ENCODE results near the gene CPSF7.
"Not testable (repeated sequence)": the region's sequence is repeated elsewhere in the genome, so short reads cannot be mapped to it uniquely, and the experiment has no call there.

CPSF7 gene, protein sequence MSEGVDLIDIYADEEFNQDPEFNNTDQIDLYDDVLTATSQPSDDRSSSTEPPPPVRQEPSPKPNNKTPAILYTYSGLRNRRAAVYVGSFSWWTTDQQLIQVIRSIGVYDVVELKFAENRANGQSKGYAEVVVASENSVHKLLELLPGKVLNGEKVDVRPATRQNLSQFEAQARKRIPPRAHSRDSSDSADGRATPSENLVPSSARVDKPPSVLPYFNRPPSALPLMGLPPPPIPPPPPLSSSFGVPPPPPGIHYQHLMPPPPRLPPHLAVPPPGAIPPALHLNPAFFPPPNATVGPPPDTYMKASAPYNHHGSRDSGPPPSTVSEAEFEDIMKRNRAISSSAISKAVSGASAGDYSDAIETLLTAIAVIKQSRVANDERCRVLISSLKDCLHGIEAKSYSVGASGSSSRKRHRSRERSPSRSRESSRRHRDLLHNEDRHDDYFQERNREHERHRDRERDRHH

DNA sequence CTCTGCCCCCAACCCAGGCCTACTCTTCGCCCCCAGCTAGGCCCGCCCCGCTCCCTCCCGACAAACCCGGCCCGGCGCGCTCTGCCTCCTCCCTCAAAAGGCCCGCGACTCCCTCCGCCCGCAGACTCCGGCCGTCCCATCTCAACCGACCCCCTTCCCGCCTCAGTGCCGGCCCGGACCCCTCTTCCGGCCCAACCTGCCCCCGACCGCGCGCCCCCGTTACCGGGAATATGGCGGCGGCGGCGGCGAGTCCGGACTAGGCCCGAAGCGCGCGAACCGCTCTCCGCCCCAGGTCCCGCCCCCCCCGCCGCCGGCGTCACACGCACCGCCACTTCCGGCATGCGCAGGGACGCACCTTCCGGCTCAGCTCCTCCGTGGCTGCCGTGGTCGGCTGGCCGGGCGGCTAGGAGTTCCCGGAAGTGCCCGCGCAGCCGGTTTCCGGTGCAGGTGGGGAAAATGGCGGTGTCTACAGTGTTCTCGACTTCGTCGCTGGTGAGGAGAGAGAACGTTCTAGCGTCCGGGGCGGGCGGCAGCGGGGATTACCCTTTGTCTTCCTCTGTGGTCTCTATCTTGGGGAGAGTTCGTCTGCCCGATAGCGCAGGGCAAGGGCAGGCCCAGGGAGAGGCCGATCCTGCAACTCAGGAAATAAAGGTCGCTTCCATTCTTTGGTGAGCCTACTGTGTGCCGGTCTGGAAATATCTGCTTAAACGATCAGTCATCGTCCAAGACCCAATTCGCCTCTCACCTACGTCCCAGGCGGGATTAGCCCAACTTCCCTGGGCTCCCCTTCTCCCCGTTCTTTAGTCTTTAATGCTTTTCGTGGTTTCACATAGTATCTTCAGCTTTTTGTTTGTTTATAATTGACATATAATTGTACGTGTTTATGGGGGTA is at the start of gene CPSF7, which contains the start of gene SDHAF2:
Gene CPSF7 (minus strand): TSS at position 285 of the 892 bp plus-strand sequence. CDS start 740 bp downstream, outside the sequence.
Gene SDHAF2 (plus strand): TSS at position 434 of the 892 bp plus-strand sequence. CDS start 23 bp downstream, at position 457.
- peak; percentile 97 for DNase-seq

GRCh38 chr11:61477727-61478148 is 48.0 kb upstream of the CPSF7 start:
- no peak for DNase-seq

GRCh38 chr11:61477126-61477525 is 47.4 kb upstream of the CPSF7 start:
- no peak for DNase-seq

GRCh38 chr11:61476371-61476770 is 46.6 kb upstream of the CPSF7 start:
- no peak for DNase-seq

- no peak for DNase-seq
Measured at GRCh38 chr11:61475433-61475832, 45.7 kb upstream of the CPSF7 start.

- no peak for DNase-seq
Measured at GRCh38 chr11:61474013-61474643, 44.4 kb upstream of the CPSF7 start.

DNA sequence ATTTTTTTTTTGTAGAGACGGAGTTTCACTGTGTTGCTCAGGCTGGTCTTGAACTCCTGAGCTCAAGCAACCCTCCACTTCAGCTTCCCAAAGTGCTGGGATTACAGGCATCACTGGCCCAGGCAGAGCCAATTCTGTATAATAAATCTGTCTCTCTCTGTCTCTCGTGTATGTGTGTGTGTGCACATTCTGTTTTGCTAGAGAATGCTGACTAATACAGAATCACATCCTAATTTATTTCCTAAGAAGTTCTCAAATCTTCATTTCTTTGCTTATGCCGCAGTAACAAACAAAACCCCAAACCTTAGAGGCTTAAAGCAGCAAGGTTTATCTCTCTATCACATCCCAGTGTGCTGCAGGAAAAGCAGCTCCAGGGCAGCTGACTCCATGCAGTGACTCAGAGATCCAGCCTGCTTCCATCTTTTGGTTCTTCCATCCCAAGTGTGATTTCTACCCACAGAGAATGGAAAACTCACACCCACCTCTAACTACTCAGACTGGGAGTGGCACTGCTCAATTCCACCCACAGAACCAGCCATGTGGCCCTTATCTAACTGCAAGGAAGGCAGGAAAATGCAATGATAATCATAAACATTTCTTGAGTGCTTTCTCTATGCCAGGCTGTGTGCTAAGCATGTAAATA is 43.7 kb upstream of the CPSF7 start:
- no peak for DNase-seq

DNA sequence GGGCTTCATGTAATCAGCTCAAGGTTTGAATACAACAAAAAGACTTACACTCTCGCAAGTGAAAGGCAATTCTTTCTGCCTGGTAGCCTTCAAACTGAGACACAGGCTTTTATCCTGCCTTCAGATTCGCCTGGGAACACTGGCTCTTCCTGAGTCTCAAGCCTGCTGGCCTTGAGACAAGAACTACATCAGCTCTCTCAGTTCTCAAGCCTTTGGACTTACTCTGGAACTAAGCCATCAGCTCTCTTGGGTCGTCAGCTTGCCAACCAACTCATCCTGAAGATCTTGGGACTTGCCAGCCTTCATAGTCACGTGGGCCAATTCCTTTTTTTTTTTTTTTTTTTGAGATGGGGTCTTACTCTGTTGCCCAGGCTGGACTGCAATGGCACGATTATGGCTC is 43.1 kb upstream of the CPSF7 start:
- no peak for DNase-seq

- DNase-seq = no peak
Measured at GRCh38 chr11:61472282-61472681, 42.5 kb upstream of the CPSF7 start.

GRCh38 chr11:61468002-61468401 is 38.2 kb upstream of the CPSF7 start:
- DNase-seq = no peak

- DNase-seq = not testable (repeated sequence)
Measured at GRCh38 chr11:61467602-61468001, 37.8 kb upstream of the CPSF7 start.

- no peak for DNase-seq
Measured at GRCh38 chr11:61460986-61461385, 31.2 kb upstream of the CPSF7 start.

DNA sequence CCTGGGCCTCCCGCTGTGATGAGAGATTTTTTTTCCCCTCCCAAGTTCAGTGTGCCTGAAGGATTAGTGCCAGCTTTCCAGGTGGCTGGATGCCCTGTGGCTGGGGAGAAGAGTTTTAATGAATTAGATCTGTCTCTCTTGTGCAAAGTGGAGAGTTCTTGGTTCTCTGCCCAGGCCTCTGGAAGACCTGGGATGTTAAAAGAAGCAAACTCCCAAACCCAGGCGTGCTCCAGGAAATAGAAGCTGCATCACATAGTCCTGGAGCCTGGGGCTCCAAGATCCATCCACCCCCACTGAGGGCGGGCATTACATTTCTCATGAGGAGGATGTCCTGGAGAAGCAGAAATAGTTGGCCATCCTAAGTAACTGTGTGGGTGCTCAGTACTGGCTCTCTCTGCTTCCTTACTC is 30.7 kb upstream of the CPSF7 start:
- no peak for DNase-seq

DNA sequence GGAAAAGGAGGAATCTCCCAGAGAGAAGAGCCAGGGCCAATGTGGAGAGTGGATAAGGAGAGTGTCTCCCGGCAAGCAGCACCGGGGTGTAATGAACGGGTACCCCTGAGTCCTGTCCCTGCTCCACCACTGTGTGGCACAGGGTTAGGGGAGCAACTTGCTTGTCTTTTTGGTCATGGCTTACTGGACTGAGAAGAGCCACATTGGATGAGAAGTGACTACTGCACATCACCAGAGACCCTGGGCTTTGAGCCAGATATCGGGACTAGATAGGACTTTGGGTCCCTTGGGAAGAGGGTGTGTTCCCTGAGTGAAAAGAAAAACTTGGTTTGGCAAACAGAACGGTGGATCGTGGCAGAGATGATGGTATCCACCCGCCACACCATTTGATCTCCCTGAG is 24.7 kb upstream of the CPSF7 start:
- no peak for DNase-seq

GRCh38 chr11:61453695-61454094 is 23.9 kb upstream of the CPSF7 start:
- no peak for DNase-seq

DNA sequence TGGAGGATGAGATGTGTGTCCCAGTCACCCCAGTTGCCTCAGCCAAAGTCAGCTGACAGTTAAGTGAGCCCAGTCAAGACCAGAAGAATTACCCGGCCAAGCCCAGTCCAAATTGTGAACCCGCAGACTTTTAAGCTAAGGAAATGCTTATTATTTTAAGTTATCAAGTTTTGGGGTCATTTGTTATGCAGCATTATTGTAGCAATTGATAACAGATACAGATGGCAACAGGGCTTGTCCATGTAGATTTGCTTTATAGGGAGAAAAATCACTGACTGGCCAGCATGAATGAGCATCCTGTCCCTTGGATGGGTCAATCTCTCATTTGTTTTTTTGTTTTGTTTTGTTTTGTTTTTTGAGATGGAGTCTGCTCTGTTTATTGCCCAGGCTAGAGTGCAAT is 23.1 kb upstream of the CPSF7 start:
- no peak for DNase-seq

DNA sequence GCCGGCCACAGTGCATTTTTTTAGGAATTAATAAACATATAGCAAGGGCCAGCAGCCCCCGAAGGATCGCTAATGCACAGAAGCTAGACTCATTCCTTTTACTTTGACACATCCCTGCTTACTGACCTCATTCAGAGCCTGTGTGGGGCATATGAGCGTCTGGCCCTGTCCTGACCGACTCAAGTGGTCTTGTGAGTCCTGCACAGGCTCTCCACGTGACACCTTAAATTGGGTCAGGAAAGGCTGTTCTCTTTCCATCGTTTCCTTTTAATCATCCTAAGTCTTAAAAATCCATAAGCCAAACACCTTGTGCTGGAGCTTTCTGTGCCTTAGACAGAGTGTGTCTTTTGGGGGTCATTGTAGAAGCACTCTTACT is 18.8 kb upstream of the CPSF7 start:
- no peak for DNase-seq

GRCh38 chr11:61447601-61448551 is 18.1 kb upstream of the CPSF7 start:
- DNase-seq = no peak

DNA sequence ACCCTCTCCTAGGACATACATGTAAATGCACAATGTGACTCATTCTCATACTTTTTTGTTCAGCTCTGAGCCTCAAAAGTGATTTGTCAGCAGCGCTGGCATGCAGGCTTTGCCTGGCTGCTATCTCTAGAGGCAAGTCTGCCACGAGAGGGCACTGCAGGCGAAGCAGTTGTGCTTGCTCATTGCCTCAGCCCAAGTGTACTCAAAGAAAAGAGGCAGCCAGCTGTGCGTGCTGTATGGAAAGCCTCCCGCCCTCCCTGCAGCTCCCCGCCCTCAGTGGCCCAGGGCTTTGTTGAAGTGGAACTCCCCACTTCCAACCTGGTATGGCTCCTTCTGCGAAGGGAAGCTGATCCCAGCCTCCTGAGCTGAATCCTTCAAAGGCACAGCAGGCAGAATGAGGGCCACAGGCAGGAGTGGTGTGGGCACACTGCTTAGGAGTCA is 16.5 kb upstream of the CPSF7 start:
- peak; percentile 65 for DNase-seq

GRCh38 chr11:61445516-61445915 is 15.7 kb upstream of the CPSF7 start:
- no peak for DNase-seq

DNA sequence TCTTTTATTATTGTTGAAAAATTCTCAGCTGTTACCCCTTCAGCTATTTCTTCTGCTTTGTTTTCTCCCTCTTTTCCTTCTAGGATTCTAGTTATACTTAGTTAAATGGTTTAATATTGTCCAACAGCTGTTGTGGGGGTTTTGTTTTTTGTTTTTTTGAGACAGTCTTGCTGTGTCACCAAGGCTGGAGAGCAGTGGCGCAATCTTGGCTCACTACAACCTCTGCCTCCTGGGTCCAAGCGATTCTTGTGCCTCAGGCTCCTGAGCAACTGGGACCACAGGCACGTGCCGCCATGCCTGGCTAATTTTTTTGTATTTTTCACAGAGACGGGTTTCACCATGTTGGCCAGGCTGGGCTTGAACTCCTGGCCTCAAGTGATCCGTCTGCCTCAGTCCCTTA is 12.8 kb upstream of the CPSF7 start:
- no peak for DNase-seq

All from CD4-positive, alpha-beta T cell treated with Interleukin-15 for 1 hour (primary cell).